ENCODE data around the gene TUBAL3. TPM values are rescaled to one million over a fixed set of nuclear protein-coding genes. Genes with fewer than 3 reads are reported as not detected.

TUBAL3 gene
- total RNA-seq, 1 donor from 2014 or later, result not detected

DNA sequence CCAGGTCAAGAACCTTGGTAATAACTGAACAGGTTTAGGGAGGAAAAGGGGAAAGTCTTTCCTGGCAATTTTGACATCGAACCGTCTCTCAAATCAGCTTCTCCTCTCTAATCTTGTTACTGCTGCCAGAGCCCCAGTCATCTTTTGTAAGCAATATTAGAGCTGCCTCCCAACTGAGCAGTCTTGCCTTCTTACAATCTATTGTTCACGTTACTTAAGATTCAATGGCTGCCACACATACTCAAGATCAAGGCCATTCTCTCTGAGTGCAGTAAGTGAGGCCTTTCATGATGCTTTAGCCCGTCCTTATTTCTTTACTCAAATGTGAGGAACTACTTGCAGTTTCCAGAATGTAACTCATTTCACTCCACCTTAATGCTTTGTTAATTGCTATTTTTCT is 20.1 kb upstream of the TUBAL3 start:
- no peak overlapping the region for H3K27ac ChIP-seq
- no peaks in the 10 kb centered on the region for H3K36me3 ChIP-seq
- no peak for DNase-seq (ENCODE audit: extremely low spot score in 2 of 2)
- TF ChIP-seq POLR2AphosphoS5 (IDR thresholded peaks at IDR 0.05; ENCODE audit: insufficient read depth in 1 of 2, low read depth in 1 of 2) (no peak), POLR2A (IDR thresholded peaks at IDR 0.05) (no peak)
- TF ChIP-seq, protein P1, sequence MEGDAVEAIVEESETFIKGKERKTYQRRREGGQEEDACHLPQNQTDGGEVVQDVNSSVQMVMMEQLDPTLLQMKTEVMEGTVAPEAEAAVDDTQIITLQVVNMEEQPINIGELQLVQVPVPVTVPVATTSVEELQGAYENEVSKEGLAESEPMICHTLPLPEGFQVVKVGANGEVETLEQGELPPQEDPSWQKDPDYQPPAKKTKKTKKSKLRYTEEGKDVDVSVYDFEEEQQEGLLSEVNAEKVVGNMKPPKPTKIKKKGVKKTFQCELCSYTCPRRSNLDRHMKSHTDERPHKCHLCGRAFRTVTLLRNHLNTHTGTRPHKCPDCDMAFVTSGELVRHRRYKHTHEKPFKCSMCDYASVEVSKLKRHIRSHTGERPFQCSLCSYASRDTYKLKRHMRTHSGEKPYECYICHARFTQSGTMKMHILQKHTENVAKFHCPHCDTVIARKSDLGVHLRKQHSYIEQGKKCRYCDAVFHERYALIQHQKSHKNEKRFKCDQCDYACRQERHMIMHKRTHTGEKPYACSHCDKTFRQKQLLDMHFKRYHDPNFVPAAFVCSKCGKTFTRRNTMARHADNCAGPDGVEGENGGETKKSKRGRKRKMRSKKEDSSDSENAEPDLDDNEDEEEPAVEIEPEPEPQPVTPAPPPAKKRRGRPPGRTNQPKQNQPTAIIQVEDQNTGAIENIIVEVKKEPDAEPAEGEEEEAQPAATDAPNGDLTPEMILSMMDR (IDR thresholded peaks at IDR 0.05), result no peak
- no peaks in the 10 kb centered on the region for H3K4me1 ChIP-seq
- intact Hi-C loops (cut with DNase I), result no loop called here
- H3K9me3 ChIP-seq, result no peaks in the 10 kb centered on the region
- no peaks in the 10 kb centered on the region for H3K27me3 ChIP-seq
- H3K4me3 ChIP-seq, result no peak overlapping the region

DNA sequence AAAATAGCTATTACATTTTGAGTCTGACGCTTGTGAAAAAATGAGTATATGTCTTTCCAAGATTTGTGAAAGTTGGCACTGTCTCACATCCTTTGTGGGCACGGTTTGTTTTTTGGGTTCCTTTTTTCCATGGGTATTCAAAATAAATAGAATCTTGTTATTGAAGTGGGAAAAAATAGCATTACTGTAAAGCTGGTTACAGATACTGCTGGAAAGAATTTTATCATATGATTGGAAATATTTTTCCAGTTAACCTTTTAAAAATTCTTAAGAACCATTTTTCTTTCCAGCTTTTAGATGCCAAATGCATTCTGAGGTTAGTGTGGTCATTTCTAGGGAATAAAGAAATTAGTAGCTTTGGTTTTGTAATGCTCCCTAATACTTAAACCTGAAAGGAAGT is 19.1 kb upstream of the TUBAL3 start:
- H3K36me3 ChIP-seq, result no peaks in the 10 kb centered on the region
- no peak for DNase-seq (ENCODE audit: extremely low spot score in 2 of 2)
- TF ChIP-seq, protein P1 (IDR thresholded peaks at IDR 0.05), result no peak
- TF ChIP-seq POLR2AphosphoS5 (IDR thresholded peaks at IDR 0.05; ENCODE audit: insufficient read depth in 1 of 2, low read depth in 1 of 2) (no peak), POLR2A (IDR thresholded peaks at IDR 0.05) (no peak)
- H3K27ac ChIP-seq, result no peak overlapping the region
- intact Hi-C loops (cut with DNase I), result no loop called here
- H3K4me1 ChIP-seq, result no peaks in the 10 kb centered on the region
- no peaks in the 10 kb centered on the region for H3K9me3 ChIP-seq
- no peaks in the 10 kb centered on the region for H3K27me3 ChIP-seq
- no peak overlapping the region for H3K4me3 ChIP-seq

DNA sequence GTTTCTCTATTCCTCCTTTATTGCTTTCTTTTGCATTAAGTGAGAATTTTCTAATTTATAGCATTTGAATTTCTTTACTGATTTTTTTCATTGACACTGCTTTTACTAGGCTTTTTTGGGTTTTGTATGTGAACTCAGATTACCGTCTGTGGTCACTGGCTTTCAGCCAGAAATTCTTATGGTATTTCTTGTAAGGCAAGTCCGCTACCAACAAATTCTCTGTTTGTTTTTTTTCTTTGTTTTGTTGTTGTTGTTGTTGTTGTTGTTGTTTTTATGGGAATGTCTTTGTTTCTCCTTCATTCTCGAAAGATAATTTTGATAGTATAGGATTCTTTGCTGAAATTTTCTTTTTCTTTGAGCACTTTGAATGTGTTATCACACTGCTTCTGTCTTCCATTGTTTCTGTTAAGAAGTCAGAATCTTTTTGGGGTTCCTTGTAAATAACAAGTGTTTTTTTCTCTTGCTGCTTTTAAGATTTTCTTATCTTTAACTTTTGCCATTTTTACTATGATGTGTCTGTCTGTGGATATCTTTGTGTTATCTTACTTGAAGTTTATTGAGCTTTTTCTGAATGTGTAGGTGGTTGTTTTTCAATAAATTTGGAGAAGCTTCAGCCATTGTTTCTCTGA is 15.0 kb upstream of the TUBAL3 start:
- intact Hi-C loops (cut with DNase I), result no loop called here
- no peak overlapping the region for H3K27ac ChIP-seq
- TF ChIP-seq, protein P1 (IDR thresholded peaks at IDR 0.05), result no peak
- TF ChIP-seq POLR2A (IDR thresholded peaks at IDR 0.05) (no peak), POLR2AphosphoS5 (IDR thresholded peaks at IDR 0.05; ENCODE audit: insufficient read depth in 1 of 2, low read depth in 1 of 2) (no peak)
- no peak overlapping the region for H3K4me3 ChIP-seq
- no peaks in the 10 kb centered on the region for H3K9me3 ChIP-seq
- no peaks in the 10 kb centered on the region for H3K36me3 ChIP-seq
- H3K27me3 ChIP-seq, result no peaks in the 10 kb centered on the region
- no peaks in the 10 kb centered on the region for H3K4me1 ChIP-seq
- no peak for DNase-seq (ENCODE audit: extremely low spot score in 2 of 2)

DNA sequence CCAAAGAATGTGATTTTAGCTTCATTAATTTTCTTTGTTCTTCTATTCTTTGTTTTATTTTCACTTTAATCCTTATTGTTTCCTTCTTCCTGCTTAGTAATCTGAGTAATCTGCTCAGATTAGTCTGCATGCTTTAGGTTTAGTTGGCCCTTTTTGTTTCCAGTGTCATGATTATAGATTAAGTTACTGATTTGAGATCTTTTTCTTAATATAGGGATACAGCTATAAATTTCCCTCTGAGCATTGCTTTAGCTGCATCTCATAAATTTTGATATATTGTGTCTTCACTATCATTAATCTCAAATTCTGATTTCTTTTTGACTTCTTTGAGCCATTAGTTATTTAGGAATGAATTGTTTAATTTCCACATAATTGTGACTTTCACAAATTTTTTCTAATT is 14.0 kb upstream of the TUBAL3 start:
- H3K9me3 ChIP-seq, result no peaks in the 10 kb centered on the region
- no peak overlapping the region for H3K27ac ChIP-seq
- no peaks in the 10 kb centered on the region for H3K36me3 ChIP-seq
- H3K4me3 ChIP-seq, result no peak overlapping the region
- DNase-seq (ENCODE audit: extremely low spot score in 2 of 2), result no peak
- H3K4me1 ChIP-seq, result peaks cover 3% of the 10 kb centered on the region
- TF ChIP-seq, protein P1 (IDR thresholded peaks at IDR 0.05), result no peak
- no peaks in the 10 kb centered on the region for H3K27me3 ChIP-seq
- intact Hi-C loops (cut with DNase I), result no loop called here

DNA sequence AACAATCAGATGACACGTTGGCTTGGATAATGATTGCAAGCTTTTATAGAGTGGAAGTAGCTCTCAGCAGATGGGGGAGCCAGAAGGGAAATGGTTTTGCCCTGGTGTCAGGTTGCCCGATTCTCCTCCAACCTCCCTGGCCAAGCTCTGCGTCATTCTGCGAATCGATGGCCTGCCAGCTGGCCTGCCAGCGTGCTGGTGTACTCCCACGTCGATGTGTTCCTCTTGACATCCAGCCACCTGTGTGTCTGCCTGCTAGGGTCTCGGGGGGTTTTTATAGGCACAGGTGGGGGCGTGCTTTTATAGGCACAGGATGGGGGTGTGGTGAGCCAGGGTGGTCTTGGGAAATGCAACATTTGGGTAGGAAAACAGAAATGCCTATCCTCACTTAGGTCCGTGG is 12.4 kb upstream of the TUBAL3 start:
- H3K4me3 ChIP-seq, result no peak overlapping the region
- H3K36me3 ChIP-seq, result no peaks in the 10 kb centered on the region
- H3K27me3 ChIP-seq, result no peaks in the 10 kb centered on the region
- intact Hi-C loops (cut with DNase I), result no loop called here
- TF ChIP-seq POLR2A (IDR thresholded peaks at IDR 0.05) (no peak), POLR2AphosphoS5 (IDR thresholded peaks at IDR 0.05; ENCODE audit: insufficient read depth in 1 of 2, low read depth in 1 of 2) (no peak)
- TF ChIP-seq, protein P1 (IDR thresholded peaks at IDR 0.05), result no peak
- no peak for DNase-seq (ENCODE audit: extremely low spot score in 2 of 2)
- H3K4me1 ChIP-seq, result peaks cover 10% of the 10 kb centered on the region
- no peak overlapping the region for H3K27ac ChIP-seq
- no peaks in the 10 kb centered on the region for H3K9me3 ChIP-seq

Measured in vagina (tissue), 2 donors.